Peyer's patch (tissue), 4 donors: ENCODE data around the gene FAM83F. TPM values are rescaled to one million over a fixed set of nuclear protein-coding genes. Genes with fewer than 3 reads are reported as not detected.

ENCODE experiments used
- DNase-seq, 3 donors: peaks; one replicate each; pipeline ENCODE4 v3.0.0-alpha.2; 2017 to 2019
- H3K27ac ChIP-seq, 4 donors: fragments of 200-600 bp; sonication (generic); one replicate each; pipeline ENCODE4 v1.5.1; 2016 to 2019
- H3K27me3 ChIP-seq, 2 donors: fragments of 200-600 bp; sonication (generic); one replicate each; pipeline ENCODE4 v1.5.1; 2019
- H3K36me3 ChIP-seq, 3 donors: fragments of 200-600 bp; sonication (generic); one replicate each; pipeline ENCODE4 v1.5.1; 2016 to 2019
- H3K4me1 ChIP-seq, 4 donors: fragments of 200-600 bp; sonication (generic); one replicate each; pipeline ENCODE4 v1.5.1; 2016 to 2019
- H3K4me3 ChIP-seq, 4 donors: fragments of 200-600 bp; sonication (generic); 1 replicate in 3 of 4; 2 replicates in 1 of 4; pipeline ENCODE4 v1.5.1; 2016 to 2019; ENCODE audit warnings: mild to moderate bottlenecking in 1 of 4
- H3K9me3 ChIP-seq, 4 donors: fragments of 200-600 bp; sonication (generic); one replicate each; pipeline ENCODE4 v1.5.1; 2016 to 2019; ENCODE audit warnings: mild to moderate bottlenecking in 1 of 4
- CTCF ChIP-seq, 6 experiments: fragments of 450-650 bp in 4 of 6; fragments of 200-600 bp in 2 of 6; sonication (generic) in 1 of 6; IDR thresholded peaks; one replicate each; pipeline ENCODE4 v1.5.1; 2017 to 2019; ENCODE audit warnings: antibody characterized with exemption in 6 of 6, mild to moderate bottlenecking in 3 of 6, moderate library complexity in 1 of 6
- POLR2A ChIP-seq, 2 donors: fragments of 450-650 bp; IDR thresholded peaks; one replicate each; pipeline ENCODE4 v1.5.1; 2017; ENCODE audit warnings: antibody characterized with exemption in 2 of 2, mild to moderate bottlenecking in 2 of 2, moderate library complexity in 2 of 2
- total RNA-seq, 4 donors: library from RNA; depleted of rRNA; stranded (reverse); fragments of >200 nt; gene quantifications; one replicate each; pipeline ENCODE4 v1.1.0, GENCODE V29; 2016

Gene FAM83F
- total RNA-seq = 10 to 100 TPM in 3 of 4 donors, 1 to 10 TPM in 1; 9.9 to 66.0 (median 51.1) TPM

- H3K9me3 ChIP-seq = no peaks in the 10 kb centered on the region
- H3K27ac ChIP-seq = peak within 1 kb of the TSS in 3 of 4 donors; percentile 84 to 89 (median 87)
- peak within 1 kb of the TSS; percentile 38 to 76 (median 52) for H3K4me3 ChIP-seq
- no peaks in the 10 kb centered on the region for H3K36me3 ChIP-seq
- peak in 2 of 3 donors; percentile 74 to 88 for DNase-seq
- peaks cover 3 to 44% (median 10%) of the 10 kb centered on the region in 4 donors for H3K4me1 ChIP-seq
- H3K27me3 ChIP-seq = no peaks in the 10 kb centered on the region
- TF ChIP-seq CTCF (IDR thresholded peaks at IDR 0.05) (no peak), POLR2A (IDR thresholded peaks at IDR 0.05) (peak; percentile 58 to 84)
These were observed at the start of gene FAM83F for GRCh38 chr22:39994566-39995392. TSS of gene FAM83F (plus strand) at chr22:39994954. CDS start at chr22:39995043, 89 bp downstream.

GRCh38 chr22:39946126-39946502 is 48.6 kb upstream of the FAM83F start:
- Histone ChIP-seq H3K27me3 (no peaks in the 10 kb centered on the region), H3K27ac (no peak overlapping the region), H3K9me3 (no peaks in the 10 kb centered on the region), H3K36me3 (no peaks in the 10 kb centered on the region), H3K4me1 (peaks cover 0 to 10% (median 0%) of the 10 kb centered on the region in 4 donors), H3K4me3 (no peak overlapping the region)
- DNase-seq = no peak
- no peak for TF ChIP-seq CTCF (IDR thresholded peaks at IDR 0.05)
- TF ChIP-seq POLR2A (IDR thresholded peaks at IDR 0.05) = no peak

GRCh38 chr22:39946503-39947219 is 48.1 kb upstream of the FAM83F start:
- peak overlapping the region in 1 of 4 donors; percentile 40 for H3K27ac ChIP-seq
- no peaks in the 10 kb centered on the region for H3K36me3 ChIP-seq
- no peak for DNase-seq
- peaks cover 0 to 10% (median 0%) of the 10 kb centered on the region in 4 donors for H3K4me1 ChIP-seq
- no peaks in the 10 kb centered on the region for H3K9me3 ChIP-seq
- no peaks in the 10 kb centered on the region for H3K27me3 ChIP-seq
- no peak for TF ChIP-seq CTCF (IDR thresholded peaks at IDR 0.05)
- no peak for TF ChIP-seq POLR2A (IDR thresholded peaks at IDR 0.05)
- H3K4me3 ChIP-seq = no peak overlapping the region

GRCh38 chr22:39947220-39948216 is 47.2 kb upstream of the FAM83F start:
- TF ChIP-seq POLR2A (IDR thresholded peaks at IDR 0.05) (no peak), CTCF (IDR thresholded peaks at IDR 0.05) (no peak)
- H3K36me3 ChIP-seq = no peaks in the 10 kb centered on the region
- H3K27me3 ChIP-seq = no peaks in the 10 kb centered on the region
- H3K4me3 ChIP-seq = no peak overlapping the region
- H3K4me1 ChIP-seq = peaks cover 0 to 10% (median 0%) of the 10 kb centered on the region in 4 donors
- peak in 1 of 3 donors; percentile 25 for DNase-seq
- peak overlapping the region in 1 of 4 donors; percentile 40 for H3K27ac ChIP-seq
- H3K9me3 ChIP-seq = no peaks in the 10 kb centered on the region
